Measurements from ENCODE around the gene EFNB1. TPM values are rescaled to one million over a fixed set of nuclear protein-coding genes. Genes with fewer than 3 reads are reported as not detected.

The EFNB1 gene
- total and polyA plus RNA-seq, 2 of the 8 experiments (the other 6 are each of a cell fraction or from before 2014, with no cell fraction given): 2.3 to 5.4 TPM

- no peak for FAIRE-seq
- POLR2A ChIA-PET (ENCODE audit: partially characterized antibody): no interaction called here
Observed at GRCh38 chrX:68843992-68844391, 15.2 kb downstream of the EFNB1 start.

More at GRCh38 chrX:68843992-68844391, 15.2 kb downstream of the EFNB1 start:
- Histone ChIP-seq H4K8ac (ENCODE audit: extremely low read depth, insufficient read depth, low read length) (no peak overlapping the region), H3K4me2 (ENCODE audit: insufficient read depth in 1 of 2, low read depth in 2 of 2, low read length in 2 of 2) (no peak overlapping the region), H3K4ac (replicated peaks; ENCODE audit: insufficient read length, low read depth, low read length) (no peak overlapping the region), H2BK20ac (ENCODE audit: low read length) (no peak overlapping the region), H3K79me1 (ENCODE audit: low read depth, low read length) (no peaks in the 10 kb centered on the region), H4K5ac (ENCODE audit: insufficient read length, low read depth, low read length) (no peak overlapping the region), H3K9ac (replicated peaks in 1 of 4; ENCODE audit: extremely low read depth in 1 of 4, low read depth in 3 of 4, low read length in 3 of 4) (no peak overlapping the region), H2AK5ac (ENCODE audit: low read depth, low read length) (no peak overlapping the region), H3K4me3 (ENCODE audit: extremely low read depth in 1 of 4, insufficient read depth in 2 of 4, low read depth in 3 of 4, low read length in 4 of 4) (no peak overlapping the region), H3K27me3 (replicated peaks in 1 of 4; ENCODE audit: control insufficient read depth in 3 of 4, extremely low read depth in 1 of 4, insufficient read depth in 3 of 4, low read length in 3 of 4) (peaks cover 0 to 11% (median 5%) of the 10 kb centered on the region in 4 experiments; a peak in 3 of 7 replicates), H2BK5ac (ENCODE audit: low read depth, low read length) (no peak overlapping the region), H3K27ac (ENCODE audit: low read depth, low read length) (no peak overlapping the region), H3K56ac (replicated peaks; ENCODE audit: insufficient read length, low read depth, low read length) (no peak overlapping the region), H3K36me3 (ENCODE audit: control insufficient read depth in 2 of 4, insufficient read depth in 4 of 4, low read length in 3 of 4) (no peaks in the 10 kb centered on the region; a peak in 3 of 8 replicates), H3K18ac (ENCODE audit: extremely low read depth, low read length) (no peak overlapping the region), H3K4me1 (replicated peaks in 1 of 4; ENCODE audit: control insufficient read depth in 3 of 4, insufficient read depth in 4 of 4, low read length in 3 of 4) (peaks cover 0 to 19% (median 11%) of the 10 kb centered on the region in 4 experiments; a peak in 4 of 7 replicates), H3K23me2 (ENCODE audit: low read depth, low read length) (no peaks in the 10 kb centered on the region), H2BK15ac (ENCODE audit: low read length) (no peak overlapping the region), H2AFZ (ENCODE audit: low read length) (no peak overlapping the region), H3K23ac (ENCODE audit: insufficient read length) (no peak overlapping the region), H3K9me3 (ENCODE audit: insufficient read depth in 2 of 2, low read depth in 1 of 2, low read length in 1 of 2) (no peaks in the 10 kb centered on the region), H4K91ac (replicated peaks; ENCODE audit: insufficient read length, low read length) (no peak overlapping the region), H3K14ac (ENCODE audit: insufficient read length) (no peak overlapping the region), H2BK120ac (replicated peaks; ENCODE audit: low read depth, low read length) (no peak overlapping the region), H4K20me1 (replicated peaks in 1 of 2; ENCODE audit: control insufficient read depth in 1 of 2, insufficient read depth in 2 of 2, low read length in 2 of 2) (no peaks in the 10 kb centered on the region), H3K79me2 (ENCODE audit: control insufficient read depth in 1 of 2, insufficient read depth in 2 of 2, low read length in 2 of 2) (no peaks in the 10 kb centered on the region), H2BK12ac (ENCODE audit: low read depth, low read length) (no peak overlapping the region)
- no peak for DNase-seq (ENCODE audit: low read depth in 1 of 2, low spot score in 2 of 2)
- no peak for TF ChIP-seq ATF2 (IDR thresholded peaks at IDR 0.05; ENCODE audit: low read length)
- WGBS, 2 experiments (ENCODE audit: extremely low coverage in 1 of 2, insufficient coverage in 1 of 2, insufficient read length in 1 of 2, insufficient replicate concordance in 2 of 2, low coverage in 1 of 2, low lambda C conversion rate in 2 of 2, missing lambda C conversion rate in 1 of 2): 83% methylated on average over 1 of the region's 1 CpG; no CpG with 5 or more reads in 1 of the 2 experiments
- CTCF ChIA-PET (ENCODE audit: partially characterized antibody): interaction anchor here (1.0 to 2.4 kb wide), 4 partner anchors 10 to 249 kb away, joined by 3 to 5 read pairs (median 3); no protein-coding TSS in a partner anchor
